ENCODE data around the gene NR6A1. TPM values are rescaled to one million over a fixed set of nuclear protein-coding genes. Genes with fewer than 3 reads are reported as not detected.
"Not testable (repeated sequence)": the region's sequence is repeated elsewhere in the genome, so short reads cannot be mapped to it uniquely, and the experiment has no call there.

The NR6A1 gene
- total RNA-seq, 2 experiments from 2014 or later, result not detected

- H3K27me3 Mint-ChIP-seq, result peaks cover 71% of the 10 kb centered on the region
Measured at GRCh38 chr9:124773473-124774128, 2.5 kb upstream of the NR6A1 start.

GRCh38 chr9:124772877-124773276, 1.8 kb upstream of the NR6A1 start:
- H3K4me3 ChIP-seq (ENCODE audit: low read length); H3K9me3 ChIP-seq (ENCODE audit: control insufficient read depth in 1 of 2, insufficient read depth in 1 of 2, low read length in 2 of 2); H3K36me3 ChIP-seq (ENCODE audit: insufficient read depth, low read length); H3K27ac ChIP-seq (ENCODE audit: low read depth in 1 of 2, low read length in 2 of 2); H3K27ac Mint-ChIP-seq; ATAC-seq (ENCODE audit: poor library complexity); H3K9me3 Mint-ChIP-seq; DNase-seq; H3K36me3 Mint-ChIP-seq (ENCODE audit: low read depth): not testable (repeated sequence)
- peaks cover 44 to 74% of the 10 kb centered on the region in 2 experiments for H3K27me3 ChIP-seq (ENCODE audit: control insufficient read depth in 1 of 2, insufficient read depth in 2 of 2, low read length in 2 of 2)
- H3K4me3 Mint-ChIP-seq, result peak overlapping the region; percentile 90
- H3K4me1 Mint-ChIP-seq (ENCODE audit: low read depth), result peaks cover 44% of the 10 kb centered on the region
- intact Hi-C loops (cut with DNase I, micrococcal nuclease), result loop anchor here in 1 of 2 experiments (1.0 to 5.0 kb wide), 3 partner anchors 121 to 601 kb away; partner anchors contain the start of gene PSMB7
- H3K4me1 ChIP-seq (ENCODE audit: insufficient read depth, low read length), result peaks cover 42% of the 10 kb centered on the region
- POLR2A ChIA-PET, result interaction anchor here (4.4 kb wide), 1 partner anchor 88 kb away, joined by 21 read pairs; the partner anchor contains the start of genes ARPC5L and RPL35
- peaks cover 77% of the 10 kb centered on the region for H3K27me3 Mint-ChIP-seq
- CTCF ChIA-PET, result interaction anchor here (0.9 to 9.2 kb wide), 3 partner anchors 81 to 121 kb away, joined by 3 to 106 read pairs (median 4); partner anchors contain the start of gene WDR38

More at GRCh38 chr9:124773473-124774128, 2.5 kb upstream of the NR6A1 start:
- peaks cover 0 to 9% of the 10 kb centered on the region in 2 experiments for H3K9me3 ChIP-seq (ENCODE audit: control insufficient read depth in 1 of 2, insufficient read depth in 1 of 2, low read length in 2 of 2)
- ATAC-seq (ENCODE audit: poor library complexity), result no peak
- H3K36me3 ChIP-seq (ENCODE audit: insufficient read depth, low read length), result no peaks in the 10 kb centered on the region
- peaks cover 44% of the 10 kb centered on the region for H3K4me1 Mint-ChIP-seq (ENCODE audit: low read depth)
- H3K4me3 Mint-ChIP-seq, result peak overlapping the region; percentile 82
- intact Hi-C loops (cut with DNase I, micrococcal nuclease), result loop anchor here (1.0 to 5.0 kb wide), 3 partner anchors 80 to 370 kb away; partner anchors contain the start of genes WDR38 (in 2 of the 2), PSMB7 (in 1 of the 2) and SCAI (in 1 of the 2)
- ChIA-PET CTCF (interaction anchor here (1.0 to 9.2 kb wide), 3 partner anchors 80 to 88 kb away, joined by 3 to 106 read pairs (median 6); partner anchors contain the start of genes ARPC5L, RPL35 and WDR38), POLR2A (no interaction called here)
- H3K4me1 ChIP-seq (ENCODE audit: insufficient read depth, low read length), result peaks cover 42% of the 10 kb centered on the region
- H3K27ac Mint-ChIP-seq, result no peak overlapping the region
- no peaks in the 10 kb centered on the region for H3K9me3 Mint-ChIP-seq
- TF ChIP-seq CTCF (IDR thresholded peaks at IDR 0.05), result no peak
- no peak for DNase-seq
- peaks cover 42 to 67% of the 10 kb centered on the region in 2 experiments for H3K27me3 ChIP-seq (ENCODE audit: control insufficient read depth in 1 of 2, insufficient read depth in 2 of 2, low read length in 2 of 2)
- no peak overlapping the region for H3K4me3 ChIP-seq (ENCODE audit: low read length)
- H3K27ac ChIP-seq (ENCODE audit: low read depth in 1 of 2, low read length in 2 of 2), result no peak overlapping the region
- no peaks in the 10 kb centered on the region for H3K36me3 Mint-ChIP-seq (ENCODE audit: low read depth)

- peaks cover 44% of the 10 kb centered on the region for H3K4me1 Mint-ChIP-seq (ENCODE audit: low read depth)
- peak overlapping the region; percentile 90 for H3K4me3 Mint-ChIP-seq
- intact Hi-C loops (cut with DNase I, micrococcal nuclease), result loop anchor here (1.0 to 5.0 kb wide), 6 partner anchors 89 to 602 kb away; partner anchors contain the start of genes GOLGA1 (in 1 of the 2), PSMB7 (in 1 of the 2), RPL35 (in 1 of the 2) and SCAI (in 1 of the 2)
- H3K9me3 Mint-ChIP-seq, result no peaks in the 10 kb centered on the region
- CTCF ChIA-PET, result interaction anchor here (0.9 to 9.2 kb wide), 5 partner anchors 82 to 122 kb away, joined by 3 to 106 read pairs (median 4); partner anchors contain the start of gene WDR38
- no peak for ATAC-seq (ENCODE audit: poor library complexity)
- Histone ChIP-seq H3K27me3 (ENCODE audit: control insufficient read depth in 1 of 2, insufficient read depth in 2 of 2, low read length in 2 of 2) (peaks cover 39 to 69% of the 10 kb centered on the region in 2 experiments), H3K36me3 (ENCODE audit: insufficient read depth, low read length) (no peaks in the 10 kb centered on the region), H3K27ac (ENCODE audit: low read depth in 1 of 2, low read length in 2 of 2) (no peak overlapping the region), H3K4me1 (ENCODE audit: insufficient read depth, low read length) (peaks cover 38% of the 10 kb centered on the region), H3K4me3 (ENCODE audit: low read length) (peak overlapping the region; percentile 59), H3K9me3 (ENCODE audit: control insufficient read depth in 1 of 2, insufficient read depth in 1 of 2, low read length in 2 of 2) (peaks cover 0 to 4% of the 10 kb centered on the region in 2 experiments)
- H3K36me3 Mint-ChIP-seq (ENCODE audit: low read depth), result no peaks in the 10 kb centered on the region
- peak in 7 of 14 experiments; percentile 10 to 65 (median 24) for DNase-seq
- TF ChIP-seq CTCF (IDR thresholded peaks at IDR 0.05), result peak; percentile 97
- H3K27me3 Mint-ChIP-seq, result peaks cover 85% of the 10 kb centered on the region
- POLR2A ChIA-PET, result interaction anchor here (2.5 to 4.4 kb wide), 2 partner anchors 81 to 89 kb away, joined by 9 to 21 read pairs; partner anchors contain the start of genes ARPC5L, RPL35 and WDR38
- H3K27ac Mint-ChIP-seq, result no peak overlapping the region
Measured at GRCh38 chr9:124771867-124772679, 962 bp upstream of the NR6A1 start.
